Natural killer cell (primary cell): ENCODE measurements around the gene SPTB. TPM values are rescaled to one million over a fixed set of nuclear protein-coding genes. Genes with fewer than 3 reads are reported as not detected.

Experiments used
- ATAC-seq, 3 donors: fragments of 150-1000 bp in 2 of 3; fragments of 200-7000 bp in 1 of 3; cut with Tn5 transposase; 1 replicate in 1 of 3; 2 replicates in 2 of 3; pipeline ENCODE4 v1.10.0; 2021; ENCODE audit warnings: mild to moderate bottlenecking in 2 of 3, moderate library complexity in 2 of 3
- DNase-seq, 2 donors: peaks; one replicate each; pipeline versions ENCODE4 v3.0.0 to v3.0.0-alpha.2; 2013 to 2021; ENCODE audit warnings: mixed read lengths in 1 of 2
- H3K27ac ChIP-seq: one replicate; pipeline ENCODE4 v1.5.1; 2013; ENCODE audit warnings: mild to moderate bottlenecking, low read length
- H3K27me3 ChIP-seq: one replicate; pipeline ENCODE4 v1.6.1; 2013; ENCODE audit warnings: low read length; ENCODE audit not compliant: control insufficient read depth, insufficient read depth
- H3K36me3 ChIP-seq: one replicate; pipeline ENCODE4 v1.6.1; 2013; ENCODE audit warnings: low read length; ENCODE audit not compliant: control insufficient read depth, insufficient read depth
- H3K4me1 ChIP-seq: one replicate; pipeline ENCODE4 v1.6.1; 2013; ENCODE audit warnings: low read length; ENCODE audit not compliant: control insufficient read depth, insufficient read depth
- H3K4me3 ChIP-seq: one replicate; pipeline ENCODE4 v1.5.1; 2013; ENCODE audit warnings: low read length
- H3K9me3 ChIP-seq: one replicate; pipeline ENCODE4 v1.6.1; 2013; ENCODE audit warnings: low read length; ENCODE audit not compliant: control insufficient read depth, insufficient read depth
- H3K27ac Mint-ChIP-seq, 2 donors: one replicate each; pipeline ENCODE4 v1.8.0; 2022; ENCODE audit warnings: mild to moderate bottlenecking in 2 of 2, mixed read lengths in 2 of 2, moderate library complexity in 1 of 2
- H3K27me3 Mint-ChIP-seq, 2 donors: one replicate each; pipeline ENCODE4 v1.8.0; 2022; ENCODE audit warnings: low read depth in 2 of 2, mixed read lengths in 2 of 2
- H3K36me3 Mint-ChIP-seq: one replicate; pipeline ENCODE4 v1.8.0; 2022; ENCODE audit warnings: mixed read lengths
- H3K4me1 Mint-ChIP-seq, 2 donors: one replicate each; pipeline ENCODE4 v1.8.0; 2022; ENCODE audit warnings: mixed read lengths in 2 of 2
- H3K4me3 Mint-ChIP-seq: one replicate; pipeline ENCODE4 v1.8.0; 2022; ENCODE audit warnings: mild to moderate bottlenecking, moderate library complexity, mixed read lengths
- H3K9me3 Mint-ChIP-seq, 2 donors: one replicate each; pipeline ENCODE4 v1.8.0; 2022; ENCODE audit warnings: mixed read lengths in 2 of 2
- WGBS: methylation state at CpG from one replicate; pipeline ENCODE4 v1.1.7; 2013; ENCODE audit warnings: missing lambda C conversion rate; ENCODE audit not compliant: insufficient coverage; 5-methylcytosine and 5-hydroxymethylcytosine counted together
- intact Hi-C: fragments of 100-400 bp; cut with micrococcal nuclease; formaldehyde crosslinking; loops from one replicate; pipeline ENCODE4 v1.14.2; 2022
- total RNA-seq, 4 donors: library from RNA; stranded (reverse); fragments of 120-200 nt in 1 of 4; gene quantifications; one replicate each; pipeline versions ENCODE4 v1.2.3 to v1.2.4, GENCODE V29; 2013 to 2022
- TF ChIP-seq, protein P1 (sequence below): fragments of 200-600 bp; IDR thresholded peaks from one replicate; pipeline ENCODE4 v1.8.0; 2022; ENCODE audit warnings: antibody characterized with exemption

The SPTB gene
- total RNA-seq, 3 donors from 2014 or later (not counting 1 experiment from before 2014, with no cell fraction given), result 0.07 to 0.59 (median 0.13) TPM

DNA sequence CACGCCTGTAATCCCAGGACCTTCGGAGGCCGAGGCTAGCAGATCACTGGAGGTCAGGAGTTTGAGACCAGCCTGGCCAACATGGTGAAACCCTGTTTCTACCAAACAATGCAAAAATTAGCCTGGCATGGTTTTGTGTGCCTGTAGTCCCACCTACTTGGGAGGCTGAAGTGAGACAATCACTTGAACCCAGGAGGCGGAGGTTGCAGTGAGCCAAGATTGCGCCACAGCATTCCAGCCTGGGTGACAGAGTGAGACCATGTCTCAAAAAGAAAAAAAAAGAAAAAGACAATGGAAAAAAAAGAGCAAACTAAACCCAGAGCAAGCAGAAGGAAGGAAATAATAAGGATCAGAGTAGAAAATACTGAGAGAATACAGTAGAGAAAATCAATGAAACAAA, 39.9 kb upstream of the SPTB start:
- peaks cover 5% of the 10 kb centered on the region for H3K36me3 Mint-ChIP-seq
- intact Hi-C loops, result no loop called here
- Histone ChIP-seq H3K4me3 (no peak overlapping the region), H3K9me3 (no peaks in the 10 kb centered on the region), H3K36me3 (peaks cover 19% of the 10 kb centered on the region), H3K27me3 (no peaks in the 10 kb centered on the region), H3K27ac (no peak overlapping the region), H3K4me1 (peaks cover 14% of the 10 kb centered on the region)
- TF ChIP-seq, protein P1, sequence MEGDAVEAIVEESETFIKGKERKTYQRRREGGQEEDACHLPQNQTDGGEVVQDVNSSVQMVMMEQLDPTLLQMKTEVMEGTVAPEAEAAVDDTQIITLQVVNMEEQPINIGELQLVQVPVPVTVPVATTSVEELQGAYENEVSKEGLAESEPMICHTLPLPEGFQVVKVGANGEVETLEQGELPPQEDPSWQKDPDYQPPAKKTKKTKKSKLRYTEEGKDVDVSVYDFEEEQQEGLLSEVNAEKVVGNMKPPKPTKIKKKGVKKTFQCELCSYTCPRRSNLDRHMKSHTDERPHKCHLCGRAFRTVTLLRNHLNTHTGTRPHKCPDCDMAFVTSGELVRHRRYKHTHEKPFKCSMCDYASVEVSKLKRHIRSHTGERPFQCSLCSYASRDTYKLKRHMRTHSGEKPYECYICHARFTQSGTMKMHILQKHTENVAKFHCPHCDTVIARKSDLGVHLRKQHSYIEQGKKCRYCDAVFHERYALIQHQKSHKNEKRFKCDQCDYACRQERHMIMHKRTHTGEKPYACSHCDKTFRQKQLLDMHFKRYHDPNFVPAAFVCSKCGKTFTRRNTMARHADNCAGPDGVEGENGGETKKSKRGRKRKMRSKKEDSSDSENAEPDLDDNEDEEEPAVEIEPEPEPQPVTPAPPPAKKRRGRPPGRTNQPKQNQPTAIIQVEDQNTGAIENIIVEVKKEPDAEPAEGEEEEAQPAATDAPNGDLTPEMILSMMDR, result no peak
- no peak overlapping the region for H3K27ac Mint-ChIP-seq
- H3K9me3 Mint-ChIP-seq, result no peaks in the 10 kb centered on the region
- no peaks in the 10 kb centered on the region for H3K27me3 Mint-ChIP-seq
- peaks cover 54 to 57% of the 10 kb centered on the region in 2 donors for H3K4me1 Mint-ChIP-seq
- 96% methylated on average over 5 of the region's 5 CpGs for WGBS
- DNase-seq, result no peak
- ATAC-seq, result no peak
- H3K4me3 Mint-ChIP-seq, result no peak overlapping the region

DNA sequence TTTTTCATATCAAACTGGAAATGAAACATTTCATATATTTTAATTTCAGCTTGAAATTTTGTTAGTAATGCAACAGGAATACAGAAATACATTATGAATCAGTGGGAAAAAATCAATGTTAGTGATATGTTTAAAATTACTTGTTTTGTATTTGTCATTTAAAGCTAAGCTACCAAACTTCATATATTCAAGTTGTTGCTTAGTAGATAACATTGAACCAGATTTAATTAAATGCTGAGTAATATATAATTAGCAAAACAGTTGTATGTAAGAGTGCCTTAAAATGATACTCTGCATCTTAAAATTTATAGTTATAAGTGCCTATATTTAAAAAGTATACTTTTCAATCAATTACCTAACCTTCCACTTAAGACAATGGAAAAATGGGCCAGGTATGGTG, 39.5 kb upstream of the SPTB start:
- intact Hi-C loops, result no loop called here
- Mint-ChIP-seq H3K9me3 (no peaks in the 10 kb centered on the region), H3K36me3 (peaks cover under 1% of the 10 kb centered on the region), H3K4me3 (no peak overlapping the region), H3K4me1 (peaks cover 57 to 60% of the 10 kb centered on the region in 2 donors), H3K27me3 (no peaks in the 10 kb centered on the region), H3K27ac (no peak overlapping the region)
- Histone ChIP-seq H3K36me3 (peaks cover 15% of the 10 kb centered on the region), H3K4me1 (peaks cover 14% of the 10 kb centered on the region), H3K9me3 (no peaks in the 10 kb centered on the region), H3K4me3 (no peak overlapping the region), H3K27ac (no peak overlapping the region), H3K27me3 (no peaks in the 10 kb centered on the region)
- TF ChIP-seq, protein P1, result no peak
- no peak for DNase-seq
- no peak for ATAC-seq

DNA sequence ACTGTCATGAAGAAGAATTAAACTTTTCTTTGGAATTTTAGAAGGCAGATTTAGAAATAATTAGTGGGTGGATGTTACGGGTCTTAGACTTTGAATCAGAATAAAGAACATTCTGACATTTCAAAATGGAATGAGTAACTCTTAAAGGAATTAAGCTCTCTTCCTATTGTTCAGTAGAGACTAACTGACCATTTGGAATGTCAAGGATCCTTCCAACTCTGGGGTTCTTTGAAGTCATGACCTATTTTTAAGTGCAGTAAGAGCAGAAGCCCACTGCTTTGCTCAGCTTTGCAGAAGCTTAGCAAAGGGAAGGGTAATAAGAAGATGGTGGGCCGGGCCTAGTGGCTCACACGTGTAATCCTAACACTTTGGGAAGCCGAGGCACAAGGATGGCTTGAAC, 38.5 kb upstream of the SPTB start:
- no peak overlapping the region for H3K4me3 ChIP-seq
- Mint-ChIP-seq H3K4me3 (peak overlapping the region; percentile 32), H3K27me3 (no peaks in the 10 kb centered on the region), H3K4me1 (peaks cover 62 to 64% of the 10 kb centered on the region in 2 donors), H3K9me3 (no peaks in the 10 kb centered on the region), H3K27ac (peak overlapping the region; percentile 5 to 60), H3K36me3 (no peaks in the 10 kb centered on the region)
- no peaks in the 10 kb centered on the region for H3K9me3 ChIP-seq
- 100% methylated on average over 4 of the region's 4 CpGs for WGBS
- DNase-seq (no peak), ATAC-seq (no peak)
- TF ChIP-seq, protein P1, result no peak
- intact Hi-C loops, result no loop called here
- H3K4me1 ChIP-seq, result peaks cover 14% of the 10 kb centered on the region
- H3K27me3 ChIP-seq, result no peaks in the 10 kb centered on the region
- peaks cover 11% of the 10 kb centered on the region for H3K36me3 ChIP-seq
- H3K27ac ChIP-seq, result no peak overlapping the region

DNA sequence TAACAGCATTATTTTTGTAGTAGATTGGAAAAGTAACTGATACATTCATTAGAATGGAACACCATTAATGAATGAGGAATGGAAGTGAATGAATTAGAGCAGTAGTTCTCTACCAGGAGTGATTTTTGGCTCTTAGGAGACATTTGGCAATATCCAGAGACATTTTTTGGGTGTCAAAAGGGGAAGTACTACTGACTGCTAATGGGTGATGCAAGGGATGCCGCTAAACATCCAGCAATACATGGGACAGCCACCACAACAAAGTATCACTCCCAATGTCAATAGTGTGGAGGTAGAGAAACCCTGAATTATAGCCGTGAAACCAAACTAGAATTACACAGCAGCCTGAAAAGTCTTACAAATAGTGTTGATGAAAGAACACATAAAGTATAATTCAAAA, 36.1 kb upstream of the SPTB start:
- peak overlapping the region; percentile 19 for H3K27ac ChIP-seq
- H3K4me3 Mint-ChIP-seq, result peak overlapping the region; percentile 96
- no peaks in the 10 kb centered on the region for H3K27me3 Mint-ChIP-seq
- peaks cover 8% of the 10 kb centered on the region for H3K36me3 ChIP-seq
- H3K9me3 ChIP-seq, result no peaks in the 10 kb centered on the region
- 83% methylated on average over 1 of the region's 2 CpGs for WGBS
- no peaks in the 10 kb centered on the region for H3K9me3 Mint-ChIP-seq
- H3K4me1 ChIP-seq, result peaks cover 14% of the 10 kb centered on the region
- intact Hi-C loops, result loop anchor here (1.0 to 2.0 kb wide), 2 partner anchors 13 to 71 kb away; partner anchors contain the start of gene FNTB
- peaks cover 51 to 63% of the 10 kb centered on the region in 2 donors for H3K4me1 Mint-ChIP-seq
- peak overlapping the region; percentile 97 to 98 for H3K27ac Mint-ChIP-seq
- TF ChIP-seq, protein P1, result no peak
- DNase-seq (no peak), ATAC-seq (no peak)
- no peaks in the 10 kb centered on the region for H3K27me3 ChIP-seq
- H3K36me3 Mint-ChIP-seq, result no peaks in the 10 kb centered on the region
- no peak overlapping the region for H3K4me3 ChIP-seq
